22Rv1 (cell line): ENCODE measurements around the gene CTAGE15.
"Not testable (repeated sequence)": the region's sequence is repeated elsewhere in the genome, so short reads cannot be mapped to it uniquely, and the experiment has no call there.

ENCODE experiments used
- H3K27ac ChIP-seq: fragments of 450-650 bp; 2 replicates; pipeline ENCODE4 v1.5.1; 2017

CTAGE15 gene

GRCh38 chr7:143571501-143571900, at the start of gene CTAGE15:
Gene CTAGE15, plus strand, starts transcription at chr7:143571801. Its CDS starts 17 bp downstream, at chr7:143571818.
- not testable (repeated sequence) for H3K27ac ChIP-seq

GRCh38 chr7:143522309-143522916, 49.2 kb upstream of the CTAGE15 start:
- not testable (repeated sequence) for H3K27ac ChIP-seq

GRCh38 chr7:143531169-143531926, 40.3 kb upstream of the CTAGE15 start:
- not testable (repeated sequence) for H3K27ac ChIP-seq

GRCh38 chr7:143531932-143532331, 39.7 kb upstream of the CTAGE15 start:
- H3K27ac ChIP-seq, result not testable (repeated sequence)

- H3K27ac ChIP-seq, result not testable (repeated sequence)
Observed at GRCh38 chr7:143533213-143533839, 38.3 kb upstream of the CTAGE15 start.

- H3K27ac ChIP-seq, result not testable (repeated sequence)
Observed at GRCh38 chr7:143536443-143536842, 35.2 kb upstream of the CTAGE15 start.

GRCh38 chr7:143543288-143544038, 28.1 kb upstream of the CTAGE15 start:
- not testable (repeated sequence) for H3K27ac ChIP-seq

- H3K27ac ChIP-seq, result not testable (repeated sequence)
Observed at GRCh38 chr7:143555968-143556367, 15.6 kb upstream of the CTAGE15 start.

- not testable (repeated sequence) for H3K27ac ChIP-seq
Observed at GRCh38 chr7:143563306-143563705, 8.3 kb upstream of the CTAGE15 start.

- not testable (repeated sequence) for H3K27ac ChIP-seq
Observed at GRCh38 chr7:143566001-143566400, 5.6 kb upstream of the CTAGE15 start.

GRCh38 chr7:143588183-143588582, 16.6 kb downstream of the CTAGE15 start:
- H3K27ac ChIP-seq, result not testable (repeated sequence)

- H3K27ac ChIP-seq, result not testable (repeated sequence)
Observed at GRCh38 chr7:143589897-143590296, 18.3 kb downstream of the CTAGE15 start.

- not testable (repeated sequence) for H3K27ac ChIP-seq
Observed at GRCh38 chr7:143598086-143598485, 26.5 kb downstream of the CTAGE15 start.

GRCh38 chr7:143603549-143603948, 31.9 kb downstream of the CTAGE15 start:
- not testable (repeated sequence) for H3K27ac ChIP-seq

- H3K27ac ChIP-seq, result not testable (repeated sequence)
Observed at GRCh38 chr7:143606088-143606487, 34.5 kb downstream of the CTAGE15 start.

GRCh38 chr7:143615545-143615944, 43.9 kb downstream of the CTAGE15 start:
- not testable (repeated sequence) for H3K27ac ChIP-seq

GRCh38 chr7:143617204-143617603, 45.6 kb downstream of the CTAGE15 start:
- not testable (repeated sequence) for H3K27ac ChIP-seq

- not testable (repeated sequence) for H3K27ac ChIP-seq
Observed at GRCh38 chr7:143620058-143620457, 48.5 kb downstream of the CTAGE15 start.

GRCh38 chr7:143620646-143621045, 49.0 kb downstream of the CTAGE15 start, which contains the start of gene TCAF2:
Gene TCAF2, plus strand, starts transcription at chr7:143620974.
- H3K27ac ChIP-seq, result not testable (repeated sequence)

GRCh38 chr7:143621175-143621574, 49.6 kb downstream of the CTAGE15 start:
- not testable (repeated sequence) for H3K27ac ChIP-seq

GRCh38 chr7:143622130-143622529, 50.5 kb downstream of the CTAGE15 start:
- H3K27ac ChIP-seq, result not testable (repeated sequence)
